Stimulated activated CD8-positive, alpha-beta memory T cell treated with anti-CD3 and anti-CD28 coated beads, Interleukin-4, amount 100 ng/mL, for 48 hours (primary cell): ENCODE measurements around the gene TSPAN32.
"Not testable (repeated sequence)": the region's sequence is repeated elsewhere in the genome, so short reads cannot be mapped to it uniquely, and the experiment has no call there.

Source experiments
- DNase-seq: peaks from one replicate; pipeline ENCODE4 v3.0.0-alpha.2; 2020

The TSPAN32 gene

GRCh38 chr11:2346014-2346413, 44.2 kb downstream of the TSPAN32 start:
- no peak for DNase-seq

DNA sequence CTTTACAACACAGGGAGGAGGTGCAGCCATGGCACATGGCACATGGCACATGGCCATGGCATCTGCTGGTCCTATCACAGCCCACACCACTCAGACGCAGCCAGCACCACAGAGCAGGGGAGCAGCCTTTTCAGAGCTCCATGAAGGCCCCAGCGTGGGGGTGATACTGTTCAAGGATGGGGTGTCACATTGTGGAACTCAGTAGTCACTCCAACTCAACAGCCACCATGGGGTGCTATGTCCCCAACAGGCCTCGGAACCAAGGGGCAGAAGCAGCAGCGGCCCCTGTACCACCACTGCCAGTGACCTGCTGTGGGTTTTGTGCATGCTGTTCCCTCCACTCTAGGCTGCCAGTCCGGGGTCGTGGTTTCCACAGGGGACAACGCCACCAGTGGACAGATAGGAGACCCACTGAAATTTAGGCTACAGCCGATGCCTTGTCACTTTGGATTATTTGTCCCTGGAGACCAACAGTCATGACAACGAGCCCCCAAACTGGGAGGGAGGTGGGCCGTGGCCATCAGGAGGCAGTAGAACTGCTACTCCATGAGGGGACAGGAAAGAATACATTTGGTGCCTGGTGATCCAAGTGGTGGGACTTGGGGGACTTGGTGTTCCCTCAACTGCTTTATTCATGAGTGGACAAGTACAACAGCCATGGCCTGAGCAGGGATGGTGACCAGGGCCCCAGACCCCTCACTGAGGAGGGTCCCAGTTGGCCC, 44.9 kb downstream of the TSPAN32 start:
- no peak for DNase-seq

DNA sequence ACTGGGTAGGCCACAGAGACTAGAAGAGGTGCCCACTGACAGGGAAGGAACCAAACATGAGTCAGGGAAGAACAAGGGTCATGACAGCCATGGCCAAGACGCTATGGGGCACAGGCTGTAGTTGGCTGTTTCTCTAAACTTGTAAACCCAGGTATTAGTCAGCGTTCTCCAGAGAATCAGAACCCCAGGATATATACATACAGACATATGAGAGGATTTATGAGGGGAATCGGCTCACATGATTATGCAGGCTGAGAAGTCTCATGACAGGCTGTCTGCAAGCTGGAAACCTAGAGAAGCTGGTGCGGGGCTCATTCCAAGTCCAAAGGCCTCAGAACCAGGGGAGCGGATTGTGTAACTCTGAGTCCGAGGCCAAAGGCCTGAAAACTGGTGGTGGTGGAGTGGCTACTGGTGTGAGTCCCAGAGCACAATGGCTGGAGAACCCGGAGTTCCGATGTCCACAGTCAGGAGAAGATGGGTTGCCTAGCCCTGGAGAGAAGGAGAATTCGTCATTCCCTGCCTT, 45.6 kb downstream of the TSPAN32 start:
- no peak for DNase-seq

DNA sequence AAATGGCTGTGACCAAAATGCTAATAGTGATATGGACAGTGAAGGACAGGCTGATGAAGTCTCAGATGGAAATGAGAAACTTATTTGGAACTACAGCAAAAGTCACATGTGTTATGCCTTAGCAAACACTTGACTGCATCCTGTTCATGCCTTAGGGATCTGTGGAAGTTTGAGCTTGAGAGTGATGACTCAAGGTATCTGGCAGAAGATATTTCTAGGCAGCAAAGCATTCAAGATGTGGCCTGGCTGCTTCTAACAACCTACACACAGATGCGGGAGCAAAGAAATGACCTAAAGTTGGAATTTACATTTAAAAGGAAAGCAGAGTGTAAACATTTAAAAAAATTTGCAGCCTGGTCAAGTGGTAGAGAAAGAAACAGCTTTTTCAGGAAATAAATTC, 47.2 kb downstream of the TSPAN32 start:
- DNase-seq: no peak

DNA sequence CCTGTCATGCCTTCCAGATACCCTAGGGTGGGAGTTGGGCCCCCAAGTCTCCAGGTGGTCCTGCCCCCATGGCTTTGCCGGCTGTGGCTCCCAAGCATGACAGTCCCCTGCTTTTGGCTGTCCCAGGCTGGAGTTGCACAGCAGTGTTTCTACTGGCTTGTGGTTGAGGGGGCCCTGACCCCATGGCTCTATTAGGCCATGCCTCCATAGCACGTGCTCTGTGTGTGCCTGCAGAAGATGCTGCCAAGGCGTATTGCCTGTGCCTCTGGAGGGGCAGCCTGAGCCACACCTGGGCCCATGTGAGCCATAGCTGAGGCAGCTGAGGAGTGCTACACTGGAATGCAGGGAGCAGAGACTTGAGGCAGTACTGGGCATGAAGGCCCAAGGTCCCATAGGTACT, 49.9 kb downstream of the TSPAN32 start:
- no peak for DNase-seq

DNA sequence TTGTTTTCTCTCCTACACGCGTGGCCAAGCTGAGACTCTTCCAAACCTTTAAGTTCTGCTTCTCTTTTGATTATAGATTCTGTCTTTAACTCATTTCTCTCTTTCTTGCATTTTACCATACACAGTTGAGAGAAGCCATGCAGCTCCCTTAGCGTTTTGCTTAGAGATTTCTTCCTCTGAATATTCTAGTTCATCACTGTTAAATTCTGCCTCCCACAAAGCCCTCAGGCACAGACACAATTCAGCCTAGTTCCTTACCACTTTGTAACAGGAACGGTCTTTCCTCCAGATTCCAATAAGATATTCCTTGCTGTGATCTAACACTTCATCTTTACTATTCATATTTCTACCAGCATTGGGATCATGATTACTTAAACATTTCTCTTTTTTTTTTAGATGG, 50.6 kb downstream of the TSPAN32 start:
- no peak for DNase-seq

DNA sequence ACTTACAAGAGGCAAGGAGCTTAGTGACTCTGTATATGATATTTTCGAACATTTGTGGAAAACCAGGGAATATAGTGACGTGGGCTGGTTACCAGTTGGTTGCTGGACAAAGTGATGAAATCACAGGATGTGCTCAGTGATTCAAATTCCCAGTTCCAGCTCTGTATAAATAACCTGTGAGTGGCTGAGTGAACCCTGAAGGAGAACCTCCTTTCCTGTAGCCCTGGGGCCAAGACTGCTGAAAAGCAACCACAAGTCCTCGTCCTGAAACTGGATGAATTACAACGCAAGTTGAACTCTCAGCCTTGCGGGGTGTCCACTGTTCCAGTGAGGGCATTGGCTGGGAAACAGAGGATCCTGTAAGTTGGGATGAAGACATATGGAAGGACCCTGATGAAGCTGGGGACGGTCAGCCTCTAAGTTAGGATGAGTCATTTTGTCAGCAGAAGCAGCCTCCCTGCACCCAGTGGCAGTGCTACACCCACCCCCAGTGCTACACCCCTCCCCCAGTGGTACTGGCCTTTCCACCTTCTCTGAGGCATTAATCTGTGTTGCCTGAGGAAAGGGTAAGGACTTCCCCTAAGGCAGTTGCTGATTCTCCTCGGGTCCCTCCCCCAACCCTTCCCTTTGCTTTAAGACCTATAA, 53.3 kb downstream of the TSPAN32 start:
- no peak for DNase-seq

GRCh38 chr11:2357246-2357645, 55.4 kb downstream of the TSPAN32 start:
- DNase-seq: no peak

GRCh38 chr11:2357651-2358050, 55.8 kb downstream of the TSPAN32 start:
- DNase-seq: not testable (repeated sequence)

- no peak for DNase-seq
These were observed 57.1 kb downstream of the TSPAN32 start for GRCh38 chr11:2358754-2359442.

GRCh38 chr11:2359557-2359956, 57.7 kb downstream of the TSPAN32 start:
- DNase-seq: no peak

- DNase-seq: no peak
These were observed 58.3 kb downstream of the TSPAN32 start for GRCh38 chr11:2360081-2360642.

DNA sequence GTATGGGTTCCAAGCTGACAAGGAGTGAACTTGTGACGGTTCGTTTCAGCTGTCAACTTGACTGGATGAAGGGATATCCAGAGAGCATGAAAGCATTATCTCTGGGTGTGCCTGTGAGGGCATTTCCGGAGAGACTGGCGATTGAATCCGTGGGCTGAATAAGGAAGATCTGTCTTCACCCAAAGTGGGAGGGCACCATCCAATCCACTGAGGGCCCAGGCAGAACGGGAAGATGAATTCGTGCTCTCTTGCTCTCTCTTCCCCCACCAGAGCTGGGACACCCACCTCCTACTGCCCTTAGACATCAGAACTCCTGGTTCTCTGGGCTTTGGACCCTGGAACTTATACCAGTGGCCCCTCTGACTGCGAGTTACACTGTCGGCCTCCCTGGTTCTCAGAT, 59.8 kb downstream of the TSPAN32 start:
- DNase-seq: no peak

DNA sequence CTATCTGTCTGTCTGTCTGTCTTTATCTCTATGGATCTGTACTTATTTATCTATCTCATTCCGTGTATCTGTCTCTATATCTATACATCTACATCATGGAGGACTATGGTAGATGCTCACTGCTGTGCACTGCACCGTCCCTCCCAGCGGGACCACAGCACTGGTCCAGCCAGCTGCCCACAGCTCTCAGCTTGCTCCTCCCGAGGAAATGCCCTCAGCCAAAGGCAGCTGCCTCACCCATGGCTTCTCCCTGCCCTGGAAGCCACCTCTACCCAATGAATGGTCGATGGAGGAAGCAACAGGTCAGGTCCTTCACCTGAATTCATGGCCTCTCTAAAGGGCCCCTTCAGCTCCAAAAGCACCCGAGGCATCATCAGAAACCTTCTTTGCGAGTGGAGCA, 60.6 kb downstream of the TSPAN32 start:
- DNase-seq: no peak

DNA sequence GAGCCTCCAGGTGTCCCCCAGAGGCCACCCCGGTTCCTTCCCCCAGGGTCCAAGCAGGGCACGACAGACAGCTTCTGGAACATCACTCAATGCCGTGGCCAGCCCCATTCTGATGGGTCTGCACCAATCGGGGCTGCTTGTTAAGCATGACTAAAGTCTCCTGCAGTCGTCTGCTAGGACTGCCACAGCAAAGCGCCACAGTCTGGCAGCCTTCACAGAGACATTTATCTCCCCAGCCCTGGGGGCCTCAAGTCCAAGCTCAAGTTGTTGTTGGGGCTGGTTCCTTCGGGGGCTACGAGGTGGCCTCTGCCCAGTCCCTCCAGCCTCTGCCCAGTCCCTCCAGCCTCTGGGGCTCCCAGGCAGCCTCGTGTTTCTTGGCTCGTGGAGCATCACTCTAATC, 61.3 kb downstream of the TSPAN32 start:
- DNase-seq: no peak

DNA sequence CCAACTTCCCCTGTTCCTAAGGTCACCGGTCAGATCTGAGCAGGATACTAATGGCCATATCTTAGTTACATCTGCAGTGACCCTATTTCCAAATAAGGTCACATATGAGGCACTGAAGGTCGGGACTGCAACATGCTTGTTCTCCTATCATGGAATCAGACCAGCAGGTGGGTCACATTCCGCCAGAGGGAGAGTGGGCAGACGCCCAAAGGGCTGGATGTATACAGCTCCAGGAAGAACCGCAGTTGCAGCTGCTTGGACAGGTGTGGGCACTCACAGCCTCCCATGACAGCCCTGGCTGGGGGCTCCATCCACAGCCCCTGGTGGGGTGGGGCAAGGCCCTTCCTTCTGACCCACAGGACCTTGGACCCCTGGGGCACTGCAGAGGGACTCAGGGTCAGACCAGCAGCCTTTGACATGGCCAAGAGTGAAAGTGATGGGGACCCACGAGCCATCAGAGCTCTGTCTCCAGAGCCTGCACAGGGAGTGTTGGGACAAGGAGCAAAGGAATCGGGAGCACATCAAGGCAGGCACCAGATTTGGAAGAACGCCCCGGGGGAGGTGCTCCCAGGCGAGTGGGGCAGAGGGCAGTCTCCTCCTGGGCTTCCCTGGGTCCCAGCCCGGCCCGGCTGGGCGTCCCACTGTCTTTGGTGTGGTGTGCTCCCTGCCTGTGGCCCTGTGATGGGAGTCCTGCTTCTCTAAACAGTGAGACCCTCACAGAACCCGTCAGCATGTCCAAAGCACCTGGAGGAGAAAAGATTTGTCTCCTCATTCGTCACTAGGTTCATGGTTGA, 62.0 kb downstream of the TSPAN32 start:
- no peak for DNase-seq

- not testable (repeated sequence) for DNase-seq
These were observed 62.6 kb downstream of the TSPAN32 start for GRCh38 chr11:2364386-2364785.

- no peak for DNase-seq
These were observed 63.9 kb downstream of the TSPAN32 start for GRCh38 chr11:2365571-2366210.

DNA sequence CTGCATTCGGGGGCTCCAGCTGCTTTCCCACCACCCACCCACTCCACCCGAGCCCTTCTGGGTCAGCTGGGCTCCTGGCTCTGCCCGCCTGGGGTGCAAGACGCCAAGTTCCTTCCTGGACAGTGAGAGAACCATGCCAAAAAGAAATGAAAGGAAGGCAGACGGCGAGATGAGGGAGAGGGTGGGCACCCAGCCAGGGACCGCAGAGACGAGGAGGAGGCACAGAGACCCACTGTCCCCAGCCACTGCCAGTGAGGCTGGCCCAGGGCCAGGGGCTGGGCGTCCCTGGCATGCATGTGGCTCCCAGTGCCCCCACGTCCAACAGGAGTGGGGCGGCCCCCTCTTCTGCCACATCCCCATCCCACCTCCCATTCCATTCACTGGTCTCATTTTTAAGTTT, 64.5 kb downstream of the TSPAN32 start:
- no peak for DNase-seq

GRCh38 chr11:2366733-2367132, 64.9 kb downstream of the TSPAN32 start:
- no peak for DNase-seq

DNA sequence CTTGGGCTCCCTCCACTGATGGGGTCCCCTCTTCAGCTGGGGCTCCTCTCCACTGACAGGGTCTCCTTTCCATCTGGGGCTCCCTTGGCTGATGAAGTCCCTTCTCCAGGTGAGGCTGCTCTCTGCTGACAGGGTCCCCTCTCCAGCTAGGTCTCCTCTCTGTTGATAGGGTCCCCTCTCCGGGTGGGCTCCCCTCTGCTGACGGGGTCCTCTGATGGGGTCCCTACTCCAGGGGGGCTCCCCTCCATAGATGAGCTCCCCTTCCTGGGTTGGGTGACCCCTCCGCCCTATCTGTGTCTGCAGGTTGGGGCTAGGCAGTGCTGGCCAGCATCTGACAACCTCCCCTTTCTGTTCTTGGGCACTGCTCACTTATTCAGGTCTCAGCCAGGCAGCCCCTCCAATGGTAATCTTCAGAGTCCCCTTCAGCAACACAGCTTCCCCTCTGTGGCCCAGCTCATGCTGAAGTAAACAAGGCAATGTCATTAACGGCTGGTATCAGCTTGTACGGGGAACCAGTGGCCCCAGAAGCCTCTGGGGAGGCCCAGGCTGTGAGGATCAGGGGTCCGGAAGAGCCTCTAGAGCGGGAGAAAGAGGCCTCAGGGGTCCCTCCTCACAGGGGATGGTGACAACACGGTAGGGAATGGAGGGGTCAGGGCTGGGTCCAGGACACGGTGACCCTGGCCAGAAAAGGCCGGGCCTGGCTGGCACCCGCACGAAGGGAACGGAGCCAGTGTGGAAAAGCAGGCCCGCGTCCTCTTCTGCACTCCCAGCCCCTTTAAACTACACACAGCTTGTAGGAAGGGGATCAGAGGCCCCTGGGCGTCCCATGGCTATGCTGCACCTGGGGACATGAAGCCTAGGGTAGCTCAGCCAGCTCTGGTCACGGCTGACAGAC, 65.7 kb downstream of the TSPAN32 start:
- no peak for DNase-seq
